ENCODE results near the gene KNTC1.

- TF ChIP-seq TOX (CRISPR knock-in tag; IDR thresholded peaks at IDR 0.05; ENCODE audit: borderline replicate concordance) = no peak
- TF ChIP-seq, protein P1, sequence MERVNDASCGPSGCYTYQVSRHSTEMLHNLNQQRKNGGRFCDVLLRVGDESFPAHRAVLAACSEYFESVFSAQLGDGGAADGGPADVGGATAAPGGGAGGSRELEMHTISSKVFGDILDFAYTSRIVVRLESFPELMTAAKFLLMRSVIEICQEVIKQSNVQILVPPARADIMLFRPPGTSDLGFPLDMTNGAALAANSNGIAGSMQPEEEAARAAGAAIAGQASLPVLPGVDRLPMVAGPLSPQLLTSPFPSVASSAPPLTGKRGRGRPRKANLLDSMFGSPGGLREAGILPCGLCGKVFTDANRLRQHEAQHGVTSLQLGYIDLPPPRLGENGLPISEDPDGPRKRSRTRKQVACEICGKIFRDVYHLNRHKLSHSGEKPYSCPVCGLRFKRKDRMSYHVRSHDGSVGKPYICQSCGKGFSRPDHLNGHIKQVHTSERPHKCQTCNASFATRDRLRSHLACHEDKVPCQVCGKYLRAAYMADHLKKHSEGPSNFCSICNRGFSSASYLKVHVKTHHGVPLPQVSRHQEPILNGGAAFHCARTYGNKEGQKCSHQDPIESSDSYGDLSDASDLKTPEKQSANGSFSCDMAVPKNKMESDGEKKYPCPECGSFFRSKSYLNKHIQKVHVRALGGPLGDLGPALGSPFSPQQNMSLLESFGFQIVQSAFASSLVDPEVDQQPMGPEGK (CRISPR knock-in tag; IDR thresholded peaks at IDR 0.05; ENCODE audit: borderline replicate concordance) = no peak
- TF ChIP-seq, protein P2, sequence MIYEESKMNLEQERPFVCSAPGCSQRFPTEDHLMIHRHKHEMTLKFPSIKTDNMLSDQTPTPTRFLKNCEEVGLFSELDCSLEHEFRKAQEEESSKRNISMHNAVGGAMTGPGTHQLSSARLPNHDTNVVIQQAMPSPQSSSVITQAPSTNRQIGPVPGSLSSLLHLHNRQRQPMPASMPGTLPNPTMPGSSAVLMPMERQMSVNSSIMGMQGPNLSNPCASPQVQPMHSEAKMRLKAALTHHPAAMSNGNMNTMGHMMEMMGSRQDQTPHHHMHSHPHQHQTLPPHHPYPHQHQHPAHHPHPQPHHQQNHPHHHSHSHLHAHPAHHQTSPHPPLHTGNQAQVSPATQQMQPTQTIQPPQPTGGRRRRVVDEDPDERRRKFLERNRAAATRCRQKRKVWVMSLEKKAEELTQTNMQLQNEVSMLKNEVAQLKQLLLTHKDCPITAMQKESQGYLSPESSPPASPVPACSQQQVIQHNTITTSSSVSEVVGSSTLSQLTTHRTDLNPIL (CRISPR knock-in tag; IDR thresholded peaks at IDR 0.05; ENCODE audit: low read depth) = no peak
- no peak for TF ChIP-seq ZFP3 (CRISPR knock-in tag; IDR thresholded peaks at IDR 0.05)
Observed at GRCh38 chr12:122544537-122544936, 17.5 kb downstream of the KNTC1 start.

Measured in SK-N-SH treated with all-trans-retinoic acid at 6 μM for 48 hours (cell line).